ENCODE data around the gene BAG3.

- TF ChIP-seq CTCF (IDR thresholded peaks at IDR 0.05 in 2 of 3, conservative IDR thresholded peaks at IDR 0.05 in 1 of 3; ENCODE audit: borderline replicate concordance in 1 of 3, insufficient read depth in 1 of 3, low read depth in 2 of 3, low read length in 2 of 3) (no peak), ZNF274 (IDR thresholded peaks at IDR 0.05; ENCODE audit: low read depth, low read length) (no peak), EGR1 (IDR thresholded peaks at IDR 0.05; ENCODE audit: low read depth) (no peak), SIN3A (IDR thresholded peaks at IDR 0.05; ENCODE audit: low read depth) (no peak)
Observed at GRCh38 chr10:119714484-119714816, 63.3 kb downstream of the BAG3 start.
